Gastrocnemius medialis (tissue), 4 donors: ENCODE data around the gene NFAT5. TPM values are rescaled to one million over a fixed set of nuclear protein-coding genes. Genes with fewer than 3 reads are reported as not detected.
"Not testable (repeated sequence)": the region's sequence is repeated elsewhere in the genome, so short reads cannot be mapped to it uniquely, and the experiment has no call there.

Source experiments
- ATAC-seq, 2 donors: fragments of 150-250 bp; one replicate each; pipeline ENCODE4 v1.9.1; 2016
- DNase-seq, 2 donors: peaks; one replicate each; pipeline ENCODE4 v3.0.0-alpha.2; 2019
- H3K27ac ChIP-seq, 4 donors: fragments of 200-600 bp; sonication (generic); 1 replicate in 1 of 4; 2 replicates in 3 of 4; pipeline ENCODE4 v1.5.1; 2016 to 2018; ENCODE audit warnings: mild to moderate bottlenecking in 2 of 4, moderate library complexity in 1 of 4
- H3K27me3 ChIP-seq, 3 donors: fragments of 200-600 bp; sonication (generic) in 2 of 3; 1 replicate in 1 of 3; 2 replicates in 2 of 3; pipeline versions ENCODE4 v1.5.1 to v1.6.0; 2016 to 2019; ENCODE audit warnings: mild to moderate bottlenecking in 1 of 3, moderate library complexity in 1 of 3
- H3K36me3 ChIP-seq, 2 donors: fragments of 200-600 bp; sonication (generic) in 1 of 2; one replicate each; pipeline ENCODE4 v1.5.1; 2017 to 2018
- H3K4me1 ChIP-seq, 2 donors: fragments of 200-600 bp; sonication (generic) in 1 of 2; one replicate each; pipeline ENCODE4 v1.5.1; 2016 to 2017; ENCODE audit warnings: mild to moderate bottlenecking in 2 of 2
- H3K4me3 ChIP-seq, 4 donors: fragments of 200-600 bp; sonication (generic) in 3 of 4; 1 replicate in 1 of 4; 2 replicates in 3 of 4; pipeline ENCODE4 v1.5.1; 2016 to 2019; ENCODE audit warnings: mild to moderate bottlenecking in 2 of 4
- H3K9me3 ChIP-seq, 3 donors: fragments of 200-600 bp; sonication (generic) in 2 of 3; 1 replicate in 1 of 3; 2 replicates in 2 of 3; pipeline ENCODE4 v1.5.1; 2016 to 2019
- CTCF ChIP-seq, 5 experiments: fragments of 450-650 bp in 3 of 5; fragments of 200-600 bp in 2 of 5; sonication (generic) in 2 of 5; IDR thresholded peaks in 4 of 5; conservative IDR thresholded peaks in 1 of 5; 1 replicate in 4 of 5; 2 replicates in 1 of 5; pipeline ENCODE4 v1.5.1; 2016 to 2019; ENCODE audit warnings: antibody characterized with exemption in 5 of 5, mild to moderate bottlenecking in 3 of 5, moderate library complexity in 3 of 5
- POLR2A ChIP-seq, 2 donors: fragments of 450-650 bp; IDR thresholded peaks; one replicate each; pipeline ENCODE4 v1.6.1; 2017; ENCODE audit warnings: antibody characterized with exemption in 2 of 2, mild to moderate bottlenecking in 2 of 2, moderate library complexity in 2 of 2
- in situ Hi-C, 4 donors: fragments of 200-750 bp; cut with MboI; loops; one replicate each; pipeline versions ENCODE4 v1.15.0 to v1.8.0; 2017; ENCODE audit warnings: low sequenced_read_pairs in 4 of 4
- intact Hi-C: fragments of 100-400 bp; cut with DNase I; formaldehyde crosslinking; loops from one replicate; pipeline ENCODE4 v1.15.1; 2023; ENCODE audit warnings: low total_unique reads
- total RNA-seq, 4 donors: library from RNA; depleted of rRNA; stranded (reverse); fragments of >200 nt; gene quantifications; one replicate each; pipeline versions ENCODE4 v1.1.0 to v1.2.3, GENCODE V29; 2016

Gene NFAT5
- total RNA-seq, 4 donors from 2014 or later, result 14.4 to 34.2 (median 18.4) TPM

GRCh38 chr16:69554495-69554894, 11.3 kb upstream of the NFAT5 start:
- ATAC-seq (no peak), DNase-seq (no peak)
- intact Hi-C loops, result no loop called here
- no peak for TF ChIP-seq POLR2A (IDR thresholded peaks at IDR 0.05)
- TF ChIP-seq CTCF (IDR thresholded peaks at IDR 0.05 in 4 of 5, conservative IDR thresholded peaks at IDR 0.05 in 1 of 5), result no peak
- Histone ChIP-seq H3K27ac (no peak overlapping the region), H3K4me1 (no peaks in the 10 kb centered on the region), H3K9me3 (no peaks in the 10 kb centered on the region), H3K4me3 (no peak overlapping the region), H3K27me3 (no peaks in the 10 kb centered on the region), H3K36me3 (no peaks in the 10 kb centered on the region)
- in situ Hi-C loops, result no loop called here

- in situ Hi-C loops, result no loop called here
- Histone ChIP-seq H3K4me3 (no peak overlapping the region), H3K27me3 (no peaks in the 10 kb centered on the region), H3K4me1 (no peaks in the 10 kb centered on the region), H3K27ac (no peak overlapping the region), H3K9me3 (no peaks in the 10 kb centered on the region), H3K36me3 (no peaks in the 10 kb centered on the region)
- intact Hi-C loops, result no loop called here
- DNase-seq (no peak), ATAC-seq (no peak)
- TF ChIP-seq CTCF (IDR thresholded peaks at IDR 0.05 in 4 of 5, conservative IDR thresholded peaks at IDR 0.05 in 1 of 5), result no peak
- no peak for TF ChIP-seq POLR2A (IDR thresholded peaks at IDR 0.05)
These were observed 10.3 kb upstream of the NFAT5 start for GRCh38 chr16:69555437-69555836.

GRCh38 chr16:69555867-69556266, 9.9 kb upstream of the NFAT5 start:
- Histone ChIP-seq H3K9me3 (no peaks in the 10 kb centered on the region), H3K36me3 (no peaks in the 10 kb centered on the region), H3K4me1 (no peaks in the 10 kb centered on the region), H3K4me3 (no peak overlapping the region), H3K27me3 (no peaks in the 10 kb centered on the region), H3K27ac (no peak overlapping the region)
- TF ChIP-seq CTCF (IDR thresholded peaks at IDR 0.05 in 4 of 5, conservative IDR thresholded peaks at IDR 0.05 in 1 of 5) (no peak), POLR2A (IDR thresholded peaks at IDR 0.05) (no peak)
- in situ Hi-C loops, result no loop called here
- DNase-seq (no peak), ATAC-seq (no peak)
- intact Hi-C loops, result no loop called here

- in situ Hi-C loops, result no loop called here
- no peak for DNase-seq
- Histone ChIP-seq H3K4me3 (no peak overlapping the region), H3K36me3 (no peaks in the 10 kb centered on the region), H3K4me1 (no peaks in the 10 kb centered on the region), H3K9me3 (no peaks in the 10 kb centered on the region), H3K27me3 (no peaks in the 10 kb centered on the region), H3K27ac (no peak overlapping the region)
- no peak for ATAC-seq
- TF ChIP-seq CTCF (IDR thresholded peaks at IDR 0.05 in 4 of 5, conservative IDR thresholded peaks at IDR 0.05 in 1 of 5) (no peak), POLR2A (IDR thresholded peaks at IDR 0.05) (no peak)
- intact Hi-C loops, result no loop called here
These were observed 6.6 kb upstream of the NFAT5 start for GRCh38 chr16:69559164-69559563.

GRCh38 chr16:69561367-69561766, 4.4 kb upstream of the NFAT5 start:
- H3K27me3 ChIP-seq, H3K9me3 ChIP-seq, H3K36me3 ChIP-seq, H3K4me1 ChIP-seq, DNase-seq, H3K27ac ChIP-seq, H3K4me3 ChIP-seq, intact Hi-C loops, ATAC-seq: not testable (repeated sequence)
- in situ Hi-C loops, result loop anchor here in 1 of 4 donors (10.0 kb wide), 1 partner anchor 167 kb away; no protein-coding TSS in a partner anchor
